Subcutaneous abdominal adipose tissue (tissue), 5 donors: ENCODE results near the gene CUTA.
A peak's percentile ranks its signal among the peaks of the same experiment; 100 is the strongest.

ENCODE experiments used
- H3K27ac ChIP-seq: one replicate; pipeline ENCODE4 v1.7.0; 2013; ENCODE audit warnings: low read depth, mild to moderate bottlenecking, inconsistent platforms, low read length, moderate library complexity
- H3K27me3 ChIP-seq, 5 donors: one replicate each; pipeline ENCODE4 v1.7.0; 2013; ENCODE audit warnings: low read length in 5 of 5, inconsistent platforms in 1 of 5; ENCODE audit not compliant: control insufficient read depth in 5 of 5, insufficient read depth in 4 of 5
- H3K36me3 ChIP-seq, 5 donors: one replicate each; pipeline ENCODE4 v1.7.0; 2013; ENCODE audit warnings: low read length in 5 of 5; ENCODE audit not compliant: control insufficient read depth in 5 of 5, insufficient read depth in 5 of 5
- H3K4me1 ChIP-seq, 5 donors: one replicate each; pipeline ENCODE4 v1.7.0; 2013; ENCODE audit warnings: low read length in 5 of 5, mild to moderate bottlenecking in 3 of 5, moderate library complexity in 1 of 5; ENCODE audit not compliant: control insufficient read depth in 5 of 5, insufficient read depth in 5 of 5
- H3K4me3 ChIP-seq, 5 donors: one replicate each; pipeline ENCODE4 v1.7.0; 2013; ENCODE audit warnings: low read length in 5 of 5, low read depth in 1 of 5
- H3K9ac ChIP-seq, 5 donors: one replicate each; pipeline ENCODE4 v1.7.0; 2013; ENCODE audit warnings: low read length in 5 of 5, mild to moderate bottlenecking in 4 of 5, moderate library complexity in 3 of 5
- H3K9me3 ChIP-seq, 5 donors: one replicate each; pipeline ENCODE4 v1.7.0; 2013; ENCODE audit warnings: low read length in 5 of 5; ENCODE audit not compliant: control insufficient read depth in 5 of 5
- donor health status: healthy.
- donor health status: healthy.
- donor health status: healthy.
- donor health status: healthy.
- donor health status: healthy.

Gene CUTA

GRCh38 chr6:33430334-33430733, 12.4 kb upstream of the CUTA start:
- no peak overlapping the region for H3K9ac ChIP-seq
- H3K4me1 ChIP-seq = peaks cover 9 to 56% (median 36%) of the 10 kb centered on the region in 5 donors
- peaks cover 0 to 4% (median 0%) of the 10 kb centered on the region in 5 donors for H3K27me3 ChIP-seq
- H3K36me3 ChIP-seq = peaks cover 0 to 9% (median 4%) of the 10 kb centered on the region in 5 donors
- no peak overlapping the region for H3K27ac ChIP-seq
- no peaks in the 10 kb centered on the region for H3K9me3 ChIP-seq
- no peak overlapping the region for H3K4me3 ChIP-seq

- H3K27me3 ChIP-seq = peaks cover 0 to 4% (median 0%) of the 10 kb centered on the region in 5 donors
- H3K27ac ChIP-seq = no peak overlapping the region
- H3K4me3 ChIP-seq = no peak overlapping the region
- no peak overlapping the region for H3K9ac ChIP-seq
- no peaks in the 10 kb centered on the region for H3K9me3 ChIP-seq
- peaks cover 0 to 5% (median 2%) of the 10 kb centered on the region in 5 donors for H3K36me3 ChIP-seq
- H3K4me1 ChIP-seq = peaks cover 11 to 63% (median 42%) of the 10 kb centered on the region in 5 donors
Measured at GRCh38 chr6:33429750-33430052, 11.8 kb upstream of the CUTA start.

GRCh38 chr6:33428966-33429749, 11.3 kb upstream of the CUTA start:
- Histone ChIP-seq H3K36me3 (peaks cover 0 to 5% (median 2%) of the 10 kb centered on the region in 5 donors), H3K9me3 (no peaks in the 10 kb centered on the region), H3K27ac (peak overlapping the region; percentile 30), H3K4me1 (peaks cover 11 to 66% (median 47%) of the 10 kb centered on the region in 5 donors), H3K27me3 (peaks cover 0 to 4% (median 0%) of the 10 kb centered on the region in 5 donors), H3K9ac (peak overlapping the region in 1 of 5 donors; percentile 59), H3K4me3 (no peak overlapping the region)

GRCh38 chr6:33428224-33428965, 10.5 kb upstream of the CUTA start:
- Histone ChIP-seq H3K4me1 (peaks cover 11 to 66% (median 47%) of the 10 kb centered on the region in 5 donors), H3K36me3 (peaks cover 0 to 5% (median 2%) of the 10 kb centered on the region in 5 donors), H3K9ac (peak overlapping the region in 2 of 5 donors; percentile 38 to 59), H3K4me3 (peak overlapping the region in 4 of 5 donors; percentile 26 to 73 (median 56)), H3K9me3 (no peaks in the 10 kb centered on the region), H3K27me3 (peaks cover 0 to 4% (median 0%) of the 10 kb centered on the region in 5 donors), H3K27ac (peak overlapping the region; percentile 30)

DNA sequence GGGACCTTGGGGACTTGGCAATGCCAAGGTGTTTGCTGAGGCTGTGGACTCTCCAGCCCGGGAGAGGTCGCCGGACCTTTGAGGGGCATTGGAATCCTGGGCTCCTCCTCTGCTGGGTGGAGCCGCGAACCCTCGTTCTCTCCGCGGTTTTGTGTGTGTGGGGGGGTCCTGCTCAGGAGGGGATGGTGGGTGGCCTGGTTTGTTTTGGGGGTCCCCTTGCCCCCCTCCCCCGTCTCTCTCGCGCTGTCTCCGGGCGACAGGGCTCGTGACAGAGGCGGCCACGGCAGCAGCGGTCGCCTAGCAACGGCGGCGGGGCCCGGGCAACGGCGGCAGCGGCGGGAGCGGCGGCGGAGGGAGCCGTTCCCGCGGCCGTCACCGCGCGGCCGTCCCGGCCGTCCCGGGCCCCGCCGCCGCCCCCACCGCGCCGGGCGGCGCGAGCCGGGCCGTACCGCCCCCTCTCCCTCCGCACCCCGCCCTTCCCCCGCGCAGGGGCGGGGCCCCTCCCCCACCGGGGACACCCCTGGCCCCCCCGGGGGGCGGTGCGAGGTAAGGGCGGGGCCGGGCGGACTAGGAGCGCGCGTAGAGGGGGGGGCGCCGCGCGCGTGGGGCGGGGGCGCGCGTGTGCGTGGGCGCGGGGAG, 9.8 kb upstream of the CUTA start:
- peaks cover 0 to 4% (median 0%) of the 10 kb centered on the region in 5 donors for H3K27me3 ChIP-seq
- no peaks in the 10 kb centered on the region for H3K9me3 ChIP-seq
- H3K4me1 ChIP-seq = peaks cover 11 to 66% (median 47%) of the 10 kb centered on the region in 5 donors
- no peak overlapping the region for H3K27ac ChIP-seq
- H3K9ac ChIP-seq = peak overlapping the region in 4 of 5 donors; percentile 53 to 81 (median 64)
- H3K36me3 ChIP-seq = peaks cover 0 to 2% (median 0%) of the 10 kb centered on the region in 5 donors
- H3K4me3 ChIP-seq = peak overlapping the region; percentile 63 to 74 (median 71)

DNA sequence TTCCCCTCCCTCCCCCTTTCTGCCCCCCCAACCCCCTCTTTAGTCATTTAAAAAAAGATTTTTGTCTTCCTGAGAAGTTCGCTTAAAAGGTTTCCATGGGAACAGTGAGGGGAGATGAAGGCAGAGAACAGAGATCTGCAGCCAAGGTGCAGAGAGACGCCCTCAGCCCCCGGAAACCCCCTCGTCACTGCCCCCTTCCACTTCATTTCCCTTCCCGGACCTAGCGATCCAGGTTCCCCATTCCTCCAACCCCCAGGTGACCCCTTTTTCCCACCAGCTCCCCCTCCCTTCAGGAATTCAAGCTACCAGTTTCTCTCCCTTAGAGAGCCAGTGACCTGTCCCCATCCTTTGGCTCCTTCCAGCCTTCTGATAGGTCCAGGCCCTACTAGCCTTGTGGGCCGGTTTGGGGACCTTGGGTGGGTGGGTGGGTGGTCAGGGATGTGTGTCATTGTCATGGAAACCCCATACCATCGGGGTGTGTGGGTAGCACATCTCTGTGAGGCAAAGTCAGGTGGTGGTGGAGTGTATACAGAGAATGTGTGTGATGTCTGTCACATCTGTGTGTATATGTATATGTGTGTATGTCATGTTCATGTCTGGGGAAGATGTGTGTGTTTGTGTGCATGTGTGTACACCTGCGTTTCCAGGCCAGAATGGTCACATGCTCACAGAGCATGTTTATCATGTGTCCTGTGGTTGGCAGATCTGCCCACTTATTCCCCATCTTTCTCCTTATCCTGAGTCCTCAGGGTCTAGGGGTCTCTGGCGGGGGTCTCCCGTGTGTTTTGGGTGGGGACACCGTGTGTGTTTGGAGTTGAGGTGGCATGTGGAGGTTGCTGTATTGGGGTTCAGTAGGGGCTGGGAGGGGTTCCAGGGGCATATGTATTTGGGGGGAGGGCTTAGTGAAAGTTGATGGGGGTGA, 8.9 kb upstream of the CUTA start:
- peaks cover 0 to 4% (median 0%) of the 10 kb centered on the region in 5 donors for H3K27me3 ChIP-seq
- no peaks in the 10 kb centered on the region for H3K9me3 ChIP-seq
- H3K9ac ChIP-seq = peak overlapping the region in 4 of 5 donors; percentile 53 to 81 (median 64)
- no peaks in the 10 kb centered on the region for H3K36me3 ChIP-seq
- peak overlapping the region; percentile 63 to 84 (median 73) for H3K4me3 ChIP-seq
- peaks cover 11 to 62% (median 47%) of the 10 kb centered on the region in 5 donors for H3K4me1 ChIP-seq
- peak overlapping the region; percentile 90 for H3K27ac ChIP-seq

- peaks cover 11 to 54% (median 43%) of the 10 kb centered on the region in 5 donors for H3K4me1 ChIP-seq
- H3K27ac ChIP-seq = peak overlapping the region; percentile 90
- H3K9ac ChIP-seq = peak overlapping the region; percentile 79 to 88 (median 80)
- H3K4me3 ChIP-seq = peak overlapping the region; percentile 55 to 87 (median 74)
- H3K9me3 ChIP-seq = no peaks in the 10 kb centered on the region
- H3K36me3 ChIP-seq = no peaks in the 10 kb centered on the region
- H3K27me3 ChIP-seq = peaks cover 0 to 4% (median 0%) of the 10 kb centered on the region in 5 donors
Measured at GRCh38 chr6:33425668-33426577, 8.0 kb upstream of the CUTA start.

- Histone ChIP-seq H3K27me3 (no peaks in the 10 kb centered on the region), H3K9ac (peak overlapping the region; percentile 80 to 88 (median 86)), H3K9me3 (no peaks in the 10 kb centered on the region), H3K4me1 (peaks cover 9 to 45% (median 36%) of the 10 kb centered on the region in 5 donors), H3K36me3 (no peaks in the 10 kb centered on the region), H3K4me3 (peak overlapping the region; percentile 55 to 87 (median 74)), H3K27ac (peak overlapping the region; percentile 90)
Measured at GRCh38 chr6:33424855-33425667, 7.2 kb upstream of the CUTA start.
